ENCODE measurements around the gene CDK6.

GRCh38 chr7:92698237-92698841 lies 138.0 kb downstream of the CDK6 start:
- no peak for TF ChIP-seq SREBF2 (IDR thresholded peaks at IDR 0.05; ENCODE audit: low read length)
- TF ChIP-seq, protein P1, sequence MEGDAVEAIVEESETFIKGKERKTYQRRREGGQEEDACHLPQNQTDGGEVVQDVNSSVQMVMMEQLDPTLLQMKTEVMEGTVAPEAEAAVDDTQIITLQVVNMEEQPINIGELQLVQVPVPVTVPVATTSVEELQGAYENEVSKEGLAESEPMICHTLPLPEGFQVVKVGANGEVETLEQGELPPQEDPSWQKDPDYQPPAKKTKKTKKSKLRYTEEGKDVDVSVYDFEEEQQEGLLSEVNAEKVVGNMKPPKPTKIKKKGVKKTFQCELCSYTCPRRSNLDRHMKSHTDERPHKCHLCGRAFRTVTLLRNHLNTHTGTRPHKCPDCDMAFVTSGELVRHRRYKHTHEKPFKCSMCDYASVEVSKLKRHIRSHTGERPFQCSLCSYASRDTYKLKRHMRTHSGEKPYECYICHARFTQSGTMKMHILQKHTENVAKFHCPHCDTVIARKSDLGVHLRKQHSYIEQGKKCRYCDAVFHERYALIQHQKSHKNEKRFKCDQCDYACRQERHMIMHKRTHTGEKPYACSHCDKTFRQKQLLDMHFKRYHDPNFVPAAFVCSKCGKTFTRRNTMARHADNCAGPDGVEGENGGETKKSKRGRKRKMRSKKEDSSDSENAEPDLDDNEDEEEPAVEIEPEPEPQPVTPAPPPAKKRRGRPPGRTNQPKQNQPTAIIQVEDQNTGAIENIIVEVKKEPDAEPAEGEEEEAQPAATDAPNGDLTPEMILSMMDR (IDR thresholded peaks at IDR 0.05 in 2 of 3, conservative IDR thresholded peaks at IDR 0.05 in 1 of 3; ENCODE audit: control insufficient read depth in 2 of 3, extremely low read depth in 1 of 3, insufficient read depth in 1 of 3, low read depth in 3 of 3, low read length in 3 of 3), result no peak
- TF ChIP-seq KDM1A (IDR thresholded peaks at IDR 0.05; ENCODE audit: borderline replicate concordance), result no peak
- no peak for TF ChIP-seq MAX (IDR thresholded peaks at IDR 0.05; ENCODE audit: low read depth, low read length)
- no peak for TF ChIP-seq IKZF1 (conservative IDR thresholded peaks at IDR 0.05)
- no peak for TF ChIP-seq RB1 (IDR thresholded peaks at IDR 0.05; ENCODE audit: borderline replicate concordance)
- TF ChIP-seq POLR2AphosphoS5 (IDR thresholded peaks at IDR 0.05; ENCODE audit: low read length), result no peak
- no peak for TF ChIP-seq MXI1 (IDR thresholded peaks at IDR 0.05; ENCODE audit: low read depth, low read length)
- no peak for TF ChIP-seq YY1 (IDR thresholded peaks at IDR 0.05; ENCODE audit: low read depth, low read length)
- TF ChIP-seq TCF3 (IDR thresholded peaks at IDR 0.05; ENCODE audit: borderline replicate concordance, insufficient read depth, low read depth, low read length), result no peak
- no peak for TF ChIP-seq RAD21 (IDR thresholded peaks at IDR 0.05; ENCODE audit: insufficient read depth, low read depth, low read length)

Measured in GM12878 (cell line).